GM12878 (cell line): ENCODE measurements around the gene CREB3L4. TPM values are rescaled to one million over a fixed set of nuclear protein-coding genes. Genes with fewer than 3 reads are reported as not detected.

Experiments
- ATF7 ChIP-seq: fragments of 450-650 bp; IDR thresholded peaks from 2 replicates; pipeline ENCODE4 v1.6.1; 2016; ENCODE audit warnings: low read depth, mild to moderate bottlenecking
- BACH1 ChIP-seq: fragments of 450-650 bp; IDR thresholded peaks from 2 replicates; pipeline ENCODE4 v1.6.1; 2017; ENCODE audit warnings: mild to moderate bottlenecking, borderline replicate concordance
- E4F1 ChIP-seq: fragments of 450-650 bp; IDR thresholded peaks from 2 replicates; pipeline ENCODE4 v1.6.1; 2018; ENCODE audit warnings: borderline replicate concordance, mild to moderate bottlenecking; ENCODE audit not compliant: partially characterized antibody
- EP300 ChIP-seq, 2 experiments: fragments of 150-350 bp in 1 of 2; IDR thresholded peaks; 2 replicates each; pipeline ENCODE4 v1.6.1; 2011 to 2012; ENCODE audit warnings: low read depth in 2 of 2, low read length in 2 of 2, borderline replicate concordance in 1 of 2, improper control_type of control experiment in 1 of 2, inconsistent platforms in 1 of 2; ENCODE audit not compliant: control insufficient read depth in 1 of 2
- ETV6 ChIP-seq, 2 experiments: fragments of 450-650 bp in 1 of 2; IDR thresholded peaks in 1 of 2; conservative IDR thresholded peaks in 1 of 2; 2 replicates each; pipeline ENCODE4 v1.6.1; 2014; ENCODE audit warnings: antibody characterized with exemption in 1 of 2, borderline replicate concordance in 1 of 2, low read depth in 1 of 2, mild to moderate bottlenecking in 1 of 2, moderate library complexity in 1 of 2
- MEF2B ChIP-seq: fragments of 450-650 bp; IDR thresholded peaks from 2 replicates; pipeline ENCODE4 v1.6.1; 2018; ENCODE audit warnings: mild to moderate bottlenecking, moderate library complexity; ENCODE audit not compliant: partially characterized antibody, poor library complexity, severe bottlenecking
- MTA2 ChIP-seq: fragments of 450-650 bp; IDR thresholded peaks from 2 replicates; pipeline ENCODE4 v1.6.1; 2016; ENCODE audit warnings: low read depth, mild to moderate bottlenecking, moderate library complexity
- MXI1 ChIP-seq: fragments of 150-350 bp; IDR thresholded peaks from 2 replicates; pipeline ENCODE4 v1.6.1; 2011; ENCODE audit warnings: low read depth, mild to moderate bottlenecking, inconsistent platforms, low read length, improper control_type of control experiment
- NBN ChIP-seq: fragments of 450-650 bp; IDR thresholded peaks from 2 replicates; pipeline ENCODE4 v1.6.1; 2016
- RCOR1 ChIP-seq: conservative IDR thresholded peaks from 2 replicates; pipeline ENCODE4 v1.6.1; 2012; ENCODE audit warnings: low read depth, low read length, improper control_type of control experiment
- SMAD5 ChIP-seq: IDR thresholded peaks from 2 replicates; pipeline ENCODE4 v1.6.1; 2016; ENCODE audit warnings: antibody characterized with exemption, low read depth
- TAF1 ChIP-seq: IDR thresholded peaks from 2 replicates; pipeline ENCODE4 v1.6.1; 2011; ENCODE audit warnings: mild to moderate bottlenecking, low read depth, low read length, borderline replicate concordance
- WRNIP1 ChIP-seq: IDR thresholded peaks from 2 replicates; pipeline ENCODE4 v1.6.1; 2011; ENCODE audit warnings: low read depth, low read length, improper control_type of control experiment, borderline replicate concordance
- polyA plus RNA-seq, 11 experiments: library from polyadenylated mRNA; depleted of rRNA in 4 of 11; unstranded in 6 of 11; stranded (reverse) in 5 of 11; fragments of >200 nt; fragmentation: Nextera tagmentation in 4 of 11; fragmentation: Illumina TruSeq in 1 of 11; extraction: Ambion mirVana in 4 of 11; extraction: Trizol in 1 of 11; gene quantifications; 1 replicate in 1 of 11; 2 replicates in 10 of 11; pipeline versions ENCODE4 v1.2.1 to v1.2.3, GENCODE V29; 2011 to 2016; ENCODE audit warnings: inconsistent platforms in 2 of 11, missing spikeins in 2 of 11, low read depth in 1 of 11
- total RNA-seq, 4 experiments: library from RNA; depleted of rRNA in 3 of 4; stranded (reverse); fragments of >200 nt in 3 of 4; fragmentation: Illumina TruSeq in 1 of 4; extraction: Trizol in 1 of 4; gene quantifications; 2 replicates each; pipeline versions ENCODE4 v1.2.1 to v1.2.3, GENCODE V29; 2013 to 2021
- TF ChIP-seq, protein P1 (sequence below): fragments of 450-650 bp; formaldehyde crosslinking; IDR thresholded peaks from 2 replicates; pipeline ENCODE4 v1.4.0; 2022; ENCODE audit warnings: mild to moderate bottlenecking, moderate library complexity
- TF ChIP-seq, protein P2 (sequence below): fragments of 450-650 bp; IDR thresholded peaks from 2 replicates; pipeline ENCODE4 v1.6.1; 2017; ENCODE audit warnings: mild to moderate bottlenecking, low read depth, inconsistent platforms; ENCODE audit not compliant: poor library complexity, severe bottlenecking
- TF ChIP-seq, protein P3 (sequence below): fragments of 450-650 bp; IDR thresholded peaks from 2 replicates; pipeline ENCODE4 v1.6.1; 2017; ENCODE audit warnings: mild to moderate bottlenecking, moderate library complexity

Gene CREB3L4
- total and polyA plus RNA-seq, 10 of the 15 experiments (the other 5 are each of a cell fraction or from before 2014, with no cell fraction given), result 9.7 to 14.0 (median 12.1) TPM

DNA sequence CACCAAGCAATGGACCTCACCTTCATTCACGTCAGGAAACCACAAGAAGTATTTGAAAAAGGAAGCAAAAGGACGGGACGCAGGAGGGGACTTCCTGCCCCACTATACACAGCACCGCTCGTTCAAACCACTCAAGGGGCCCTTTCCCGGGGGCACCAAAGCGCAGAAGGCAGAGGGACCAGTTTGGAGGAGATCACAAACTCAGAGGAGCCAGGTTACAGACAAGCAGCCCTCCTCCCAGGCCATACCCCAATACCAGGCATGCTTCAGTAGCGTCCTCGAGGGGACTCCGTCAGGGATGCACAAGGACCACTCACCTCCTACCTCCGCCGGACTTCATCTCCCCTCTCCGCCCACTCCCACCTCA is 10.0 kb upstream of the CREB3L4 start (continued):
- TF ChIP-seq E4F1 (no peak), EP300 (IDR thresholded peaks at IDR 0.05; ENCODE audit: borderline replicate concordance in 1 of 2, control insufficient read depth in 1 of 2, low read depth in 2 of 2, low read length in 2 of 2) (peak; percentile 18 to 59; a peak in 1 of 4 replicates), RCOR1 (no peak), MTA2 (peak; percentile 49; the same call in 1 of the 2 replicates), SMAD5 (no peak), BACH1 (0 out of 2 replicates have a peak, but pooled peaks have one; percentile 42), MEF2B (peak; percentile 18), MXI1 (peak; percentile 67), WRNIP1 (0 out of 2 replicates have a peak, but pooled peaks have one; percentile 86), TAF1 (no peak), ATF7 (no peak), NBN (0 out of 2 replicates have a peak, but pooled peaks have one; percentile 87), ETV6 (conservative IDR thresholded peaks at IDR 0.05 in 1 of 2, IDR thresholded peaks at IDR 0.05 in 1 of 2; ENCODE audit: borderline replicate concordance in 1 of 2, low read depth in 1 of 2) (0 out of 4 replicates have a peak, but pooled peaks of 1 of the 2 experiments have one; percentile 22)
- TF ChIP-seq, protein P1, sequence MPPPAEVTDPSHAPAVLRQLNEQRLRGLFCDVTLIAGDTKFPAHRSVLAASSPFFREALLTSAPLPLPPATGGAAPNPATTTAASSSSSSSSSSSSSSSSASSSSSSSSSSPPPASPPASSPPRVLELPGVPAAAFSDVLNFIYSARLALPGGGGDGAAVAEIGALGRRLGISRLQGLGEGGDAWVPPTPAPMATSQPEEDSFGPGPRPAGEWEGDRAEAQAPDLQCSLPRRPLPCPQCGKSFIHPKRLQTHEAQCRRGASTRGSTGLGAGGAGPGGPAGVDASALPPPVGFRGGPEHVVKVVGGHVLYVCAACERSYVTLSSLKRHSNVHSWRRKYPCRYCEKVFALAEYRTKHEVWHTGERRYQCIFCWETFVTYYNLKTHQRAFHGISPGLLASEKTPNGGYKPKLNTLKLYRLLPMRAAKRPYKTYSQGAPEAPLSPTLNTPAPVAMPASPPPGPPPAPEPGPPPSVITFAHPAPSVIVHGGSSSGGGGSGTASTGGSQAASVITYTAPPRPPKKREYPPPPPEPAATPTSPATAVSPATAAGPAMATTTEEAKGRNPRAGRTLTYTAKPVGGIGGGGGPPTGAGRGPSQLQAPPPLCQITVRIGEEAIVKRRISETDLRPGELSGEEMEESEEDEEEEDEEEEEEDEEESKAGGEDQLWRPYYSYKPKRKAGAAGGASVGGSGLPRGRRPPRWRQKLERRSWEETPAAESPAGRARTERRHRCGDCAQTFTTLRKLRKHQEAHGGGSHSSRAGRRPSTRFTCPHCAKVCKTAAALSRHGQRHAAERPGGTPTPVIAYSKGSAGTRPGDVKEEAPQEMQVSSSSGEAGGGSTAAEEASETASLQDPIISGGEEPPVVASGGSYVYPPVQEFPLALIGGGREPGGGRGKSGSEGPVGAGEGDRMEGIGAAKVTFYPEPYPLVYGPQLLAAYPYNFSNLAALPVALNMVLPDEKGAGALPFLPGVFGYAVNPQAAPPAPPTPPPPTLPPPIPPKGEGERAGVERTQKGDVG, result no peak
- TF ChIP-seq, protein P2, sequence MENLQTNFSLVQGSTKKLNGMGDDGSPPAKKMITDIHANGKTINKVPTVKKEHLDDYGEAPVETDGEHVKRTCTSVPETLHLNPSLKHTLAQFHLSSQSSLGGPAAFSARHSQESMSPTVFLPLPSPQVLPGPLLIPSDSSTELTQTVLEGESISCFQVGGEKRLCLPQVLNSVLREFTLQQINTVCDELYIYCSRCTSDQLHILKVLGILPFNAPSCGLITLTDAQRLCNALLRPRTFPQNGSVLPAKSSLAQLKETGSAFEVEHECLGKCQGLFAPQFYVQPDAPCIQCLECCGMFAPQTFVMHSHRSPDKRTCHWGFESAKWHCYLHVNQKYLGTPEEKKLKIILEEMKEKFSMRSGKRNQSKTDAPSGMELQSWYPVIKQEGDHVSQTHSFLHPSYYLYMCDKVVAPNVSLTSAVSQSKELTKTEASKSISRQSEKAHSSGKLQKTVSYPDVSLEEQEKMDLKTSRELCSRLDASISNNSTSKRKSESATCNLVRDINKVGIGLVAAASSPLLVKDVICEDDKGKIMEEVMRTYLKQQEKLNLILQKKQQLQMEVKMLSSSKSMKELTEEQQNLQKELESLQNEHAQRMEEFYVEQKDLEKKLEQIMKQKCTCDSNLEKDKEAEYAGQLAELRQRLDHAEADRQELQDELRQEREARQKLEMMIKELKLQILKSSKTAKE, result peak; percentile 37
- TF ChIP-seq, protein P3, sequence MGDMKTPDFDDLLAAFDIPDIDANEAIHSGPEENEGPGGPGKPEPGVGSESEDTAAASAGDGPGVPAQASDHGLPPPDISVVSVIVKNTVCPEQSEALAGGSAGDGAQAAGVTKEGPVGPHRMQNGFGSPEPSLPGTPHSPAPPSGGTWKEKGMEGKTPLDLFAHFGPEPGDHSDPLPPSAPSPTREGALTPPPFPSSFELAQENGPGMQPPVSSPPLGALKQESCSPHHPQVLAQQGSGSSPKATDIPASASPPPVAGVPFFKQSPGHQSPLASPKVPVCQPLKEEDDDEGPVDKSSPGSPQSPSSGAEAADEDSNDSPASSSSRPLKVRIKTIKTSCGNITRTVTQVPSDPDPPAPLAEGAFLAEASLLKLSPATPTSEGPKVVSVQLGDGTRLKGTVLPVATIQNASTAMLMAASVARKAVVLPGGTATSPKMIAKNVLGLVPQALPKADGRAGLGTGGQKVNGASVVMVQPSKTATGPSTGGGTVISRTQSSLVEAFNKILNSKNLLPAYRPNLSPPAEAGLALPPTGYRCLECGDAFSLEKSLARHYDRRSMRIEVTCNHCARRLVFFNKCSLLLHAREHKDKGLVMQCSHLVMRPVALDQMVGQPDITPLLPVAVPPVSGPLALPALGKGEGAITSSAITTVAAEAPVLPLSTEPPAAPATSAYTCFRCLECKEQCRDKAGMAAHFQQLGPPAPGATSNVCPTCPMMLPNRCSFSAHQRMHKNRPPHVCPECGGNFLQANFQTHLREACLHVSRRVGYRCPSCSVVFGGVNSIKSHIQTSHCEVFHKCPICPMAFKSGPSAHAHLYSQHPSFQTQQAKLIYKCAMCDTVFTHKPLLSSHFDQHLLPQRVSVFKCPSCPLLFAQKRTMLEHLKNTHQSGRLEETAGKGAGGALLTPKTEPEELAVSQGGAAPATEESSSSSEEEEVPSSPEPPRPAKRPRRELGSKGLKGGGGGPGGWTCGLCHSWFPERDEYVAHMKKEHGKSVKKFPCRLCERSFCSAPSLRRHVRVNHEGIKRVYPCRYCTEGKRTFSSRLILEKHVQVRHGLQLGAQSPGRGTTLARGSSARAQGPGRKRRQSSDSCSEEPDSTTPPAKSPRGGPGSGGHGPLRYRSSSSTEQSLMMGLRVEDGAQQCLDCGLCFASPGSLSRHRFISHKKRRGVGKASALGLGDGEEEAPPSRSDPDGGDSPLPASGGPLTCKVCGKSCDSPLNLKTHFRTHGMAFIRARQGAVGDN, result 0 out of 2 replicates have a peak, but pooled peaks have one; percentile 52
